ENCODE results near the gene UBE2R2. TPM values are rescaled to one million over a fixed set of nuclear protein-coding genes. Genes with fewer than 3 reads are reported as not detected.
"Not testable (repeated sequence)": the region's sequence is repeated elsewhere in the genome, so short reads cannot be mapped to it uniquely, and the experiment has no call there.

The UBE2R2 gene, protein sequence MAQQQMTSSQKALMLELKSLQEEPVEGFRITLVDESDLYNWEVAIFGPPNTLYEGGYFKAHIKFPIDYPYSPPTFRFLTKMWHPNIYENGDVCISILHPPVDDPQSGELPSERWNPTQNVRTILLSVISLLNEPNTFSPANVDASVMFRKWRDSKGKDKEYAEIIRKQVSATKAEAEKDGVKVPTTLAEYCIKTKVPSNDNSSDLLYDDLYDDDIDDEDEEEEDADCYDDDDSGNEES
- 48.0 TPM for total RNA-seq
- long read RNA-seq, full-length matches to known transcripts: 113 of 132 reads
- long read RNA-seq, partial matches to known transcripts: 5 of 132 reads
- long read RNA-seq, other reads (novel, unspliced or antisense): 14 of 132 reads

DNA sequence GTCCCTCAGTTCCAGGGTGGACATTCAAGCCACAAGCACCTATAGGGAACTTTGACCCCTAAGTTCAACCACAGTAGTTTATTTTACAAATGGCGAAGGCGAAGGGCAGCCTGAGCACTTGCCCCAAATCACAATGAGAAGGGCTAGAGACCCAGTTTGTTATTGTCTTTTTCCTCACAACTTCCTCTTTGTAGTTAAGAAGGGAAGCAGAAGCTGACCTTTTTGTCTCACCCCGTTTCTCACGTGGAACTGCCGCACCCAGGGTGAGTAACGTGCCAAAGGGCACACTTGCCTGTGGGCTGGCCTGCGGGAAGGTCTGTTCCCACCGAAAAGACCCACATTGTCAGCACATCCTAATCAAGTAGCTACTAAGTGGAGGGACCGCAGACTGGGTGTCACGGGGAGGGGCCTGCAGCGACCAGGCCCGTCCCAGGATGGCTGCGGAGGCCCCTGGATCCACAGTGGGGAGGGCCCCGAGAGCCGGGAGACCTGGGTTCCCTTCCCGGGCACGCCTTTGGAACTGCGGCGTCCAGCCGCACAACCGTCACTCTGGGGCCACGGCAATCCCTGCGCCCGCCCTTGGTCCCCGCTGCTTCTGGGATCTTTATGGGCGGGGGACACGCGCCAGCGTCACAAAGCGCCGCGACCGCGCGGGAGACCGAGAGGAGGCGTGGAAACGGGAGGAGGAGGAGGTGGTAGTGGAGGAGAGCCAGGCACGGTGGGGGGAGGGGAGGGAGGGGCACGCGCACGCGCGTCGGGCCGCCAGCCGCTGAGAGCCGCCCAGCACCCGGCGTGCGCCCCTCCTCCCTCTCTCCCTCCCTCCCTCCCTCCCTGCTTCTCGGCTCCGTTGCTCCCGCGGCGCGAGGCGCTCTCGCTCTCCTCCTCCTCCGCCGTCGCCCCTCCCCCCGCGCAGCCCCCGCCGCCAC, at the start of gene UBE2R2:
Gene UBE2R2, plus strand, starts transcription at position 834 of the 926 bp plus-strand sequence. CDS start 598 bp downstream, outside the sequence.
- ATAC-seq (peak; percentile 89), DNase-seq (peak; percentile 95)
- intact Hi-C loops (cut with micrococcal nuclease): no loop called here

DNA sequence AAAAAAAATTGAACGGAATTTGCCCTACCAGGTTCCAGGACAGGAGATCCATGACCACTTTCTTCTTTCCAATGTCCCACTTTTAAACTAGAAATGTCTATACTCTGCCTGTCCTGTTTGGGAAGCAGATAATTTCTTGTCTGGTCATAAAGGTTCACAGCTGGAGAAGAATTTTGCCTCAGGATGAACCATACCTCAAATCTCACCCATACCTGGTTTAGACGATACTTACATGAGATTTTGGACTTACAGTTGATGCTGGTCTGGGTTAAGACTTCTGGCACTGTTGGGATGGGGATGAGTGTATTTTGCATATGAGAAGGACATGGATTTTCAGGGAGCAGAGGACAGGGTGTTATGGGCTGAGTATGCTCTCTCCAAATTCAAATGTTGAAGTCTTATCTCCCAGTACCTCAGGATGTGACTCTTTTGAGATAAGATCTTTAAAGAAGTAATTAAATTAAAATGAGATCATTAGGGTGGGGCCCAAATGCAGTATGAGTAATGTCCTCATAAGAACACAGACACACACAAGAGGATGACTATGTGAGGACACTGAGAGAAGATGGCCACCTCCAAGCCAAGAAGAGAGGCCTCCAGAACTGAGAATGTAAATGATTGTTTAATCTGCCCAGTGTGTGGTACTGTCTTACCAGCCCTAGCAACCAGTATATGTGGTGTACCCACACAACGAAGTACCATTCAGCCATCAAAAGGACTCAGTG, 46.6 kb upstream of the UBE2R2 start:
- ATAC-seq; intact Hi-C loops (cut with micrococcal nuclease); DNase-seq: not testable (repeated sequence)

DNA sequence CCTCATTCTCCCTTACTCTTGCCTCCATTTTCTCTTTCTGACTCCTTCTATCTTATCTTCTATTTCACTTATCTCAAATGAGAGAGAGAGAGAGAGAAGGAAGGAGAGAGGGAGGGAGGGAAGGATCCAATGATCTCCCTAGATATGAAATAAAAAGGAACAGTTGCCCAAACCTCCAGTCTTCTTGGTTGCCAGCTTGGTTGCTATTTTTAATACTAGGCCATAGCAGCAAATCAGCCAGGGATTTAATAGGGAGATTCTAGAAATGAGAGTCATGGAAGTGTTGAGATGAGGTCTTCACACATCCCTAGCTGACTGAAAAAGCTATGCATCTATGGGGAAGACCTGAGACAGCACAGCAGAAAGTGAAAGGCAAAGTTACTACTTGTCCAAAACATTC, 43.8 kb upstream of the UBE2R2 start:
- ATAC-seq; intact Hi-C loops (cut with micrococcal nuclease); DNase-seq: not testable (repeated sequence)

DNA sequence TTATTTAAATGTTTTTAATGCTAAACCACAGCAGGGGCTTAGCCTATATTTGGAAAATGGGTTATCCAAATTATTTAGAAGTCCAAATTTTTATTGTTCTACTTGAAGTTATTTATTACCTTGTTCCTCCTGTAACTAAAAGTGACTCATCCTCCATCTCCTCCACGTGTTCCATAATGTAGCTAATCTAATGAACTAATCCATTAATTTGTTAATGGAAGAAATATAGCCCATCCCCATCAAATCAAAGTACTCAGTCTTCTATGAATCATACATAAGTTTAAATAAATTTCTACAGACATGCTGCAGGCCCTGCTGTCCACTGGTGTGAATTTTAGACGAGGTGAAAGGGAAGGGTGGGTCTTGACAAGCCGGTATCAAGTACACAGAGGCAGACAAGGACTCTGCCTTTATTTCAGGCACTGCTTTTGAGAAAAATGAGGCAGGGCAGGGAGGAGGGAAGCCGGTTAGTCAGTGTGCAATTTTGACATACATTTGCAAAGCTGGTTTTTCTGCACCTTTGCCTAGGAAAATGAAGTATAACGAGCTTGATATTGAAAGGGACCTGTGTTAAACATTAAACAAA, 42.8 kb upstream of the UBE2R2 start:
- intact Hi-C loops (cut with micrococcal nuclease); ATAC-seq; DNase-seq: not testable (repeated sequence)

DNA sequence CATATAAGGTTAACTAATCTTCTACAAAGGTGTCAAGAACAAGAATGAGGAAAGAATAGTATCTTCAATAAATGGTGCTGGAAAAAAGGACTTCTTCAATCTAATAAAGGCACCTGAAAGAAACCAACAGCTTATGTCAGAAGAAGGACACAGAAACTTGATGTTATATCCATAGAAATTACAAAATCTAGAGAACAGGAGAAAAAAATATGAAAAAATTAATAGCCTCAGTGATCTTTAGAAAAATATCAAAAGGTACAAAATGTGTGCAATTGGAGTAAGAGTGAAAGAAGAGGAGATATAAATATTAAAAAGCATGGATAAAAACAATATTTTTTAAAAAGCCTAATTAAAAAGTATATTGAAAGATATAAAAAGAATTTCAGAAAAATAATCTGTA, 40.4 kb upstream of the UBE2R2 start:
- no peak for ATAC-seq
- intact Hi-C loops (cut with micrococcal nuclease): no loop called here
- no peak for DNase-seq

DNA sequence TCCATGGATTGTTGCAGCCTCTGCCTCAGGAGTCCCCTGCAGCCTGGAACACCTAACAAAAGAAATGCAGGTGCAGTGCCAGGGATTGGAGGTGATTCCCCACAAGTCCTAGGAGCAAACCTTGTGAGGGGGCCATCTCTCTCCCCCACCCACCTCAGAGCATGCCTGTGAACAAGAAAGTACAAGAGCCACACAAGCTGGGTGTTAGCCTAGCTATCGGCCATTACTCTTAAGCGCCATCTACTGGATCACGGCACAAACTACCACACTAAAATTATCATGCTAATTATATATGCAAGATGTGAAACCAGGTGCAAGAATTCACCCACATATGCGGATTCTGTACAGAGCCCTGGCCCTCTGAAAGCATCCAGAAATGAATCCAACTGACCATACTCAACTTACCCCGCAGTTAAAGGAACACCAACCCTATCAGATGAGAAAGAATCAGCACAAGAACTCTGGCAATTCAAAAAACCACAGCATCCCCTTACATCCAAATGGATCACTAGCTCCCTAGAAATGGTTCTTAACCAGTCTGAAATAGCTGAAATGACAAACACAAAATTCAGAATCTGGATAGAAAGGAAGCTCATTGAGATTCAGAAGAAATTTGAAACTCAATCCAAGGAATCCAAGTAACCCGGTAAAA, 38.1 kb upstream of the UBE2R2 start:
- DNase-seq (no peak), ATAC-seq (peak; percentile 66)
- intact Hi-C loops (cut with micrococcal nuclease): no loop called here

DNA sequence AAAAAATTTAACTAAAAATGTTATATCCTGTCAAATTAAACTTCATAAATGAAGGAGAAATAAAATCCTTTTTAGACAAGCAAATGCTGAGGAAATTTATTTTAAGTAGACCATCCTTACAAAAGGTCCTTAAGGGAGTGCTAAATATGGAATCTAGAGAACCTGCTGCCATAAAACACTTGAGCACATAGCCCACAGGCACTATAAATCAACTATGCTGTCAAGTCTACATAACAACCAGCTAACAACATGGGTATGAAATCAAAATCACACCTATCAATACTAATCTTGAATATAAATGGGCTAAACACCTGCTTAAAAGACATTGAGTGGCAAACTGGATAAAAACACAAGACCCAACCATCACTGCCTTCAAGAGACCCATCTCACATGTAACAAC, 36.7 kb upstream of the UBE2R2 start:
- intact Hi-C loops (cut with micrococcal nuclease): no loop called here
- ATAC-seq: no peak
- no peak for DNase-seq

DNA sequence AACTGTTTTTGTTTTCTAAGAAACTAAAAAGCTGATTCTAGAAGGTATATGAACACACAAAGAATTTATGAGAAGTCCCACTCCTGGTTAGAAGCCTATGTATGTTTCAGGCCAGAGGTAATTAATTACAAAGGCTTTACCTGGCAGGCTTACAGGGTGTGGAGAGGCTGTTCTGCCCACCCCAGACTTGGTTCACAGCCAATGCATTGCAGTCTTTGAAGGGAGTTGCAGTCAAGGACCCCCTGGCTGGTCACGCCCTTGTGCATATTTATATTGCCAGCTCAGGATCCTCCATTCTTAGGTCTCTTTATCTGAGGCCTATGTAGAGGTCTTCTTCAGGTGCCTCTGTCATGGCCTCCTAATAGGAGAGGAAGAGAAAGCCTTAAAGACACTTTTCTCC, 35.2 kb upstream of the UBE2R2 start:
- intact Hi-C loops (cut with micrococcal nuclease): no loop called here
- no peak for DNase-seq
- ATAC-seq: no peak

DNA sequence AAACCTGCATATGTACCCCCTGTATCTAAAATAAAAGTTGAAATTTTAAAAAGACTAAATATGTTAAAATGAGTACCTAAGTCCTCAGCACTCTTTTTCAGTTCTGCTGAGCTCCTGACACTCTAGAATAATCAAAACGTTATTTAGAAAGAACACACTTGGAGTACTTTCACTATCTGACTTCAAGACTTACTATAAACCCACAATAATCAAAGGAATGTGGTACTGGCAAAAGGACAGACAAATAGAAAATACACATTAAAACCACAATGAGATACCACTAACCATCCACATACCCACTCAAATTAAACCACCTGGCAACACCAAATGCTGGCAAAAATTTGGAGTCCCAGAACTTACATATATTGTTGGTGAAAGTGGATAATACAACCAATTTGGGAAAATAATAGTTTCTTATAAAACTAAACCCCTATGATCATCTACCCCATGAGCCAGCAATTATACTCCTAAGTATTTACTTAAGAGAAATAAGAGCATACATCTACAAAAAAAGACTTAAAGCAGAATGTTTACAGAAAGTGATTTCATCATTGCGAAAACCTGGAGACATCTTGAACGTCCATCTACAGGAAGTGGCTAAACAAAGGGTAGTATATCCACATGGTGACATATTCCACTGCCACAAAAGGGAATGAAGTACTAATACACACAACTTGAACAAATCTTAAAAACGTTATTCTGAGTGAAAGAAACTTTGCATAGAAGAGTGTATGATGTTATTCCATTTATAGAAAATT, 34.4 kb upstream of the UBE2R2 start:
- ATAC-seq (no peak), DNase-seq (no peak)
- intact Hi-C loops (cut with micrococcal nuclease): no loop called here

DNA sequence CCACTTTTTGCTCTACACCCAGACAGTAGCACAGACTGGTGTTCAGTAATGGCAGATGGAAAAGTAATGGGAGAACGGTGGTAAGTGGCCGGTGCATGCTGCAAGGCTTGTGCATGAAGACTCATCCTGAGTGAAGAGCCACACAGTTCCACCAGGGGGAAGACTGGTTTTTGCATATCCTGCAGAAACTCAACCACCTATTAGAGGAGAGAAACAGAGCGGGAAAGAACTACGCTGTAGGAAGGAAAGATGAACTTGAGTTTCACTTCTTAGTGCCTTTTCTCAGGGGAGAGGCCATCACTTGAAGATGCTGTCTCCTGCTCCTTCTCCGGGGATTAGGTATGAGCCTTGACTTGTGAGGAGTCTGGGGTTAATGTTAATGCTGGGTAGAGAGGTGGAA, 31.0 kb upstream of the UBE2R2 start:
- DNase-seq (no peak), ATAC-seq (no peak)
- intact Hi-C loops (cut with micrococcal nuclease): no loop called here

DNA sequence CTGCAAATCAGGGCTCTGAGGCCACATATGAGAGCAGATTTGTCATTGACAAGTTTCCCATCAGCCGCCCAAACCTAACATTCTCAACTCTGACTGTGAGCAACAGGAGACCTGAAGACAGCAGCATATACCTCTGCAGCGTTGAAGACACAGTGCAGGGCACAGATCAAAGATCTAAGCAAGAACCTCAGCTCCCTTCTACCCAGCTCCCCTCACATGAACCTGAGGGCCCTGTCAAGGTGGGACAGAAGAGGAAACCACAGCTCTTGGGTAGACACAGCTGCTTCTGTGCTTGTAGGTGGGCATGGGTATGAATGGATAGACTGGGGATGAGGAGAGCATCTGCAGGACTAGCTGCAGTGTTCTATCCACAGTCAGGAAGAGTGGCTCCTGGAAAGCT, 30.3 kb upstream of the UBE2R2 start:
- no peak for ATAC-seq
- intact Hi-C loops (cut with micrococcal nuclease): no loop called here
- no peak for DNase-seq

DNA sequence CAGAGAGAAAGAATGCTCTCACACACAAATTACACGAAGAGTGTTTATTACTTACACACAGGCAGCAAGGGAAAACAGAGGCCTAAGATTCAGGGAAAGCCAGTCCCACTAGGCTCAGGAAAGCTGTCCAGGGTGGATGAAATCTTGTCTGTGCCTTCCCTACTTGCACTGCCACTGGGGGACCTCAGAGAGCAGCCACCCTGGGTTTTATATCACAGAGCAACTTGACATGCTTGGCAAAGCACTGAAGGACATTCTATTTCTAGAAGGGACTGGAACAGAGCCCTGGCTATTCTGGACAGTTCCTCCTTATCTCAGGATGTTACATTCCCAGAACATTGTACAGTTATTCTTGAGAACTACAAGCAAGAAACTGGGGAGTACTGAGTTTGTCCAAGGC, 29.1 kb upstream of the UBE2R2 start:
- DNase-seq: peak; percentile 44
- intact Hi-C loops (cut with micrococcal nuclease): no loop called here
- peak; percentile 97 for ATAC-seq

DNA sequence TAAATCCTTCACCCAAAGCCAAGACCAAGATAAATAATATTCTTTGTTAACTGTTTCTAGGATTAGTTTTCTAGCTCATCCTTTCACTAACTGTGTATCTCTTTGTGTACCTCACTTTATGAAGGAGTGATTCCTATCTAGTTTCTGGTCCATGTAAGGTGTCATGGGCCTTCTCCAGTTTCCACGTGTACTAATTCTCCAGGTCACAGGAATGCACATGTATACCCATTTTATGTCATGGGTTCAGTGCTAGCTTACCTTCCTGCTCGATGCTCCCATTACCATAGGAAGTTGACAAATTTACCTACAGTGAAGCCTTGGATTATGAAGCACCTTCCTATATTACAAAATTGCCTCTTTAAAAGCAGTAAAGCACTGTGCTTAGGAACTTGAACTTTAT, 27.5 kb upstream of the UBE2R2 start:
- DNase-seq; ATAC-seq; intact Hi-C loops (cut with micrococcal nuclease): not testable (repeated sequence)

DNA sequence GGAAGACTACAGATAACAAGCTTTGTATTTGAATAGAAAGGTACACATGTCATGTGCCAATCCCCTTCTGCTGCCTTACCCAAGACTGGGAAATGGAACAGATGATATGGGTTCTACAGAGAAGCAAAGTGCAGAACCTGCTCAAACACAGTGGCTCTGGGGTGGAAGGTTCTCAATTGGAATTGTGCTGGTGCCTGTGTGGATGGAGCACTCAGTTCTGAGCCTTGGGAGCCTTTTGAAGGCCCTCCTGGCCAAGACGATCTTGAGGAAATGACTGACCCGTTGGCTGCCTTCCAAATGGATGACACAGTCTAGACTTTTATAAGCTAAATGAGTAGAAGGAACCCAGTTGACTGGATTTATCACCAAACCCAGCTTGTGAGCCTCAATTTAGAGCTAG, 25.8 kb upstream of the UBE2R2 start:
- no peak for DNase-seq
- intact Hi-C loops (cut with micrococcal nuclease): no loop called here
- no peak for ATAC-seq

DNA sequence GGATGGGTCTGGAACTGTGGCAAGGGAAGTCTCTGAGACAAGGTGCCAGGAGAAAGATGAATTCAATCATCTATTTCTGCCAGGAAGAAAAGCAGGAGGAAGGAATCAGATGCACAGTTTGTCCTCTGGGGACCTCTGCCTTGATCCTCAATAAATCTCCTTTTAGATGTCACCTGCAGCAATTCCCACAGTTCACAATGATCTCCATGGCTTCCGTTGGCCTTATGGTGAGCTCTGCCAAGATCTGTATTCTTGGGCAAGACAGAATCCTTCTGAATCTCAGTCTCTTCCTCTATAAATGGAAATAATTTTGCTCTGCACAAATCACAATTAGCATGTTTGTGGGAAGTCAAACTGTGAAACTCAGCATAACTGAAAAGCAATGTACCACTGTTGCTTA, 23.5 kb upstream of the UBE2R2 start:
- ATAC-seq; DNase-seq; intact Hi-C loops (cut with micrococcal nuclease): not testable (repeated sequence)

DNA sequence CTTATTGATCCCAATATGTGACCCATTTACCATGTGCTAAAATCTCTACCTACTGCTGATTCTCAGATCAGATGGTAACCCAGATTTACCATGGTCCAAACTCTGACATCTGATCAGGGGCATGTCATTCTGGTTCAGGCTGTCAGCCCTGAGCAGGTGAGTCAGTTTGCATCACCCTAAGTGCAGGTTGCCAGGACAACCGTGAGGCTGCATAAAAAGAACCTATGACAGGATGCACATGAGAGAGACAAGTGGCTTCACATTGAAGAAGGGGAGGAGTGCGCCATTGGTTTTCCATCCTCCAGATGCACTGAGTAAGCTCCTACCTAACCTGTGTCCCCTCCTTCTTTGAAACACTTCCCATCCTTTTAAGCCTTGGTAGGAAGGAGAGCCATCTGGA, 22.4 kb upstream of the UBE2R2 start:
- DNase-seq (no peak), ATAC-seq (no peak)
- intact Hi-C loops (cut with micrococcal nuclease): no loop called here

DNA sequence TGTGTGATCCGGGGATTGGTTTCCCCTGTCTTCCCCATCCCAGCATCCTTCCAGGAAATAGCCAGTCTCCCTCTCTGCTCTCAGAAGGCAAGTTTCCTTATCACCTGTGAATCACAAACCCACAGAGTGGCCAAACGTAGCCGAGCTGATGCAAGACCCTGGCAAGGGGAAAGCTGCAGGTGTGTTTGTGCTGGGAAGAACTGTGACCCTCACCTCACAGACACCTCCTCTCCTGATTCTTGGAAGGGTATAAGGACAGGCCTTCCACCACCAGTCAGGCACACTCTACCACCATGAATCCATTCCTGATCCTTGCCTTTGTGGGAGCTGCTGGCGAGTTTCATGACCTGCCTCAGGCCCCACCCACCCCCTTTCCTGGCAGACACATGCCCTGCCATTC, 21.7 kb upstream of the UBE2R2 start, which contains the start of gene PRSS3:
Gene PRSS3, plus strand, starts transcription at position 281 of the 400 bp plus-strand sequence. Its CDS starts 13 bp downstream, at position 294.
- ATAC-seq (no peak), DNase-seq (no peak)
- intact Hi-C loops (cut with micrococcal nuclease): no loop called here

DNA sequence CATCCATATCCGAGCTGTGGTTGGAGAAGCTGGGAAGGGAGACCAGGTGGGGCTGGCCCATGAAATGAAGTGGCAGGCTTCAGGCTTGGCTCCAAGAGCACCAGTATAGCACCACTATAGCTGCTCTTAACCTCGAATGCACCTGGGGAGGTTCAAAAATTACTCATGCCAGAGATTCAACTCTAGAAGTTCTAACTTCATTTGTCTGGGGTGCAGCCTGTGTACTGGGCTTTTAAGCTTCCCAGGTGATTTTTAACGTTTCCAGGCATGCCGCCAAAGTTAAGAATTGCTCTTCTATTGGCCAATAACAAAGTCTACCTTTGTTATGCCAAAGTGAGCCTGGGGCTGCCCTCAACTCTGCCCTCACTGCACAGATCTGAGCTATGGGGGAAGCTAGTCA, 21.1 kb upstream of the UBE2R2 start:
- DNase-seq (no peak), ATAC-seq (no peak)
- intact Hi-C loops (cut with micrococcal nuclease): no loop called here

Measured in left ventricle myocardium superior (tissue), 1 donor.